ENCODE data around the gene LHCGR. TPM values are rescaled to one million over a fixed set of nuclear protein-coding genes. Genes with fewer than 3 reads are reported as not detected.

Gene LHCGR
- polyA plus RNA-seq, 1 of the 3 experiments (the other 2 are of a cell fraction) = not detected

GRCh38 chr2:48713647-48714046, 41.9 kb downstream of the LHCGR start (continued):
- TF ChIP-seq REST (IDR thresholded peaks at IDR 0.05; ENCODE audit: low read depth, low read length) (no peak), RCOR1 (IDR thresholded peaks at IDR 0.05; ENCODE audit: low read length) (no peak), GATA2 (CRISPR knock-in tag; IDR thresholded peaks at IDR 0.05) (no peak)

GRCh38 chr2:48712151-48712550, 43.4 kb downstream of the LHCGR start:
- no peaks in the 10 kb centered on the region for H3K27me3 ChIP-seq (ENCODE audit: insufficient read depth)
- no peak overlapping the region for H3K9ac ChIP-seq
- H3K9me3 ChIP-seq = no peaks in the 10 kb centered on the region
- no peaks in the 10 kb centered on the region for H3K4me1 ChIP-seq (ENCODE audit: control insufficient read depth in 1 of 2, insufficient read depth in 2 of 2, low read depth in 1 of 2, low read length in 1 of 2)
- 0% methylated on average over 2 of the region's 2 CpGs for WGBS (ENCODE audit: low lambda C conversion rate)
- CTCF ChIA-PET = no interaction called here
- no peak for TF ChIP-seq REST (IDR thresholded peaks at IDR 0.05; ENCODE audit: low read depth, low read length)
- TF ChIP-seq MXI1 (IDR thresholded peaks at IDR 0.05; ENCODE audit: low read depth, low read length) = no peak
- TF ChIP-seq SMC3 (IDR thresholded peaks at IDR 0.05; ENCODE audit: low read depth, low read length) = no peak
- no peak for TF ChIP-seq RFX5 (IDR thresholded peaks at IDR 0.05; ENCODE audit: low read length)
- TF ChIP-seq ELF1 (IDR thresholded peaks at IDR 0.05) = no peak
- no peak for TF ChIP-seq EP300 (IDR thresholded peaks at IDR 0.05; ENCODE audit: borderline replicate concordance in 1 of 2, low read depth in 1 of 2, low read length in 1 of 2)
- TF ChIP-seq NRF1 (IDR thresholded peaks at IDR 0.05; ENCODE audit: low read depth, low read length) = no peak
- no peaks in the 10 kb centered on the region for H3K79me2 ChIP-seq (ENCODE audit: insufficient read depth)
- H2AFZ ChIP-seq (ENCODE audit: low read depth) = no peak overlapping the region
- no peak for DNase-seq
- no peaks in the 10 kb centered on the region for H4K20me1 ChIP-seq (ENCODE audit: insufficient read depth)
- H3K4me2 ChIP-seq = no peak overlapping the region
- POLR2A ChIA-PET = interaction anchor here (0.6 kb wide), 1 partner anchor 70 kb away, joined by 3 read pairs; no protein-coding TSS in a partner anchor
- no peaks in the 10 kb centered on the region for H3K9me2 ChIP-seq
- no peaks in the 10 kb centered on the region for H3F3A ChIP-seq (replicated peaks; ENCODE audit: insufficient read depth)
- H3K4me3 ChIP-seq (ENCODE audit: low read depth in 2 of 2, low read length in 1 of 2) = no peak overlapping the region
- H3K27ac ChIP-seq (ENCODE audit: low read depth in 2 of 2, low read length in 1 of 2) = no peak overlapping the region
- no peaks in the 10 kb centered on the region for H3K36me3 ChIP-seq (replicated peaks in 1 of 2; ENCODE audit: control insufficient read depth in 1 of 2, insufficient read depth in 2 of 2, low read length in 1 of 2)
